IMR-90 (cell line): Measurements from ENCODE around the gene CCDC148. TPM values are rescaled to one million over a fixed set of nuclear protein-coding genes. Genes with fewer than 3 reads are reported as not detected.

Experiments used
- ATAC-seq: fragments of 200-7000 bp; cut with Tn5 transposase; 2 replicates; pipeline ENCODE4 v1.9.1; 2020; ENCODE audit warnings: low read depth, mild to moderate bottlenecking, moderate library complexity
- BruUV-seq: library from RNA; stranded (reverse); fragments of 400-500 nt; replicated peaks from 2 replicates; lab custom pipeline; 2021; lab: Mats Ljungman, UMichigan
- CTCF ChIA-PET: fragments of 300-600 bp; formaldehyde crosslinking; extraction: SDS; loops from one replicate; lab custom pipeline; 2021; ENCODE audit warnings: antibody characterized with exemption; lab: Yijun Ruan, JAX
- POLR2A ChIA-PET: fragments of 300-600 bp; sonication (Branson Sonifier 250); formaldehyde crosslinking; loops from one replicate; lab custom pipeline; 2022; ENCODE audit warnings: antibody characterized with exemption; ENCODE audit not compliant: unreplicated experiment; lab: Charles Lee
- DNase-seq: peaks from one replicate; pipeline ENCODE4 v3.0.0; 2013
- H2AFZ ChIP-seq: replicated peaks from 2 replicates; pipeline ENCODE3; 2013; ENCODE audit warnings: low read length, mild to moderate bottlenecking; ENCODE audit not compliant: poor library complexity
- H2AK5ac ChIP-seq: 2 replicates; pipeline ENCODE4 v1.6.1; 2013; ENCODE audit warnings: low read depth, low read length, inconsistent platforms
- H2AK9ac ChIP-seq: replicated peaks from 2 replicates; pipeline ENCODE3; 2013; ENCODE audit warnings: mild to moderate bottlenecking, low read depth, low read length, moderate library complexity; ENCODE audit not compliant: poor library complexity
- H2BK120ac ChIP-seq: 2 replicates; pipeline ENCODE4 v1.6.1; 2013; ENCODE audit warnings: low read depth, low read length, inconsistent platforms
- H2BK15ac ChIP-seq: 3 replicates; pipeline ENCODE4 v1.6.1; 2013; ENCODE audit warnings: low read depth, low read length, inconsistent platforms
- H2BK20ac ChIP-seq: 2 replicates; pipeline ENCODE4 v1.6.1; 2013; ENCODE audit warnings: low read depth, mild to moderate bottlenecking, inconsistent platforms, low read length, moderate library complexity
- H2BK5ac ChIP-seq: 2 replicates; pipeline ENCODE4 v1.6.1; 2013; ENCODE audit warnings: mild to moderate bottlenecking, low read depth, low read length, inconsistent platforms; ENCODE audit not compliant: poor library complexity, severe bottlenecking
- H3K14ac ChIP-seq: replicated peaks from 2 replicates; pipeline ENCODE4 v1.6.1; 2013; ENCODE audit warnings: low read depth, low read length, inconsistent platforms
- H3K18ac ChIP-seq: 2 replicates; pipeline ENCODE4 v1.6.1; 2013; ENCODE audit warnings: low read depth, low read length, control low read depth
- H3K23ac ChIP-seq: 2 replicates; pipeline ENCODE4 v1.6.1; 2013; ENCODE audit warnings: low read depth, low read length, inconsistent platforms
- H3K27ac ChIP-seq: 2 replicates; pipeline ENCODE4 v1.5.1; 2013; ENCODE audit warnings: mild to moderate bottlenecking, control low read depth, low read length; ENCODE audit not compliant: insufficient read depth
- H3K27me3 ChIP-seq: 2 replicates; pipeline ENCODE4 v1.6.1; 2013; ENCODE audit warnings: low read length; ENCODE audit not compliant: control insufficient read depth, insufficient read depth
- H3K36me3 ChIP-seq: 2 replicates; pipeline ENCODE4 v1.6.1; 2013; ENCODE audit warnings: low read length, mixed read lengths; ENCODE audit not compliant: control insufficient read depth, insufficient read depth
- H3K4ac ChIP-seq: 2 replicates; pipeline ENCODE4 v1.6.1; 2013; ENCODE audit warnings: low read depth, low read length, inconsistent platforms
- H3K4me1 ChIP-seq: 2 replicates; pipeline ENCODE4 v1.6.1; 2013; ENCODE audit warnings: low read length, mixed read lengths; ENCODE audit not compliant: control insufficient read depth, insufficient read depth
- H3K4me2 ChIP-seq: 2 replicates; pipeline ENCODE4 v1.6.1; 2013; ENCODE audit warnings: low read depth, mild to moderate bottlenecking, control low read depth, low read length, moderate library complexity
- H3K4me3 ChIP-seq: 2 replicates; pipeline ENCODE4 v1.5.1; 2013; ENCODE audit warnings: low read depth, mild to moderate bottlenecking, control low read depth, low read length, moderate library complexity; ENCODE audit not compliant: insufficient read depth
- H3K56ac ChIP-seq: 2 replicates; pipeline ENCODE4 v1.6.1; 2013; ENCODE audit warnings: low read length, inconsistent platforms; ENCODE audit not compliant: insufficient read depth; ENCODE audit errors: extremely low read depth
- H3K79me1 ChIP-seq, 2 experiments: 2 replicates each; pipeline ENCODE4 v1.6.1; 2013; ENCODE audit warnings: low read length in 2 of 2, inconsistent platforms in 1 of 2, low read depth in 1 of 2
- H3K9ac ChIP-seq: 2 replicates; pipeline ENCODE4 v1.6.1; 2013; ENCODE audit warnings: low read depth, low read length, control low read depth
- H3K9me1 ChIP-seq: 2 replicates; pipeline ENCODE4 v1.6.1; 2013; ENCODE audit warnings: low read length, inconsistent platforms; ENCODE audit not compliant: insufficient read depth
- H3K9me3 ChIP-seq: 2 replicates; pipeline ENCODE4 v1.6.1; 2013; ENCODE audit warnings: low read length; ENCODE audit not compliant: control insufficient read depth, insufficient read depth
- H4K20me1 ChIP-seq: 2 replicates; pipeline ENCODE4 v1.6.1; 2013; ENCODE audit warnings: low read length, inconsistent platforms; ENCODE audit not compliant: insufficient read depth
- H4K5ac ChIP-seq: 2 replicates; pipeline ENCODE4 v1.6.1; 2013; ENCODE audit warnings: mild to moderate bottlenecking, low read depth, low read length, control low read depth
- H4K8ac ChIP-seq, 2 experiments: 2 replicates each; pipeline ENCODE4 v1.6.1; 2013; ENCODE audit warnings: low read depth in 2 of 2, low read length in 2 of 2, control low read depth in 1 of 2, inconsistent platforms in 1 of 2
- H4K91ac ChIP-seq: 2 replicates; pipeline ENCODE4 v1.6.1; 2013; ENCODE audit warnings: low read depth, low read length, inconsistent platforms; ENCODE audit not compliant: insufficient read depth
- BHLHE40 ChIP-seq: fragments of 150-350 bp; IDR thresholded peaks from 2 replicates; pipeline ENCODE4 v1.6.1; 2016; ENCODE audit warnings: mild to moderate bottlenecking, low read depth, low read length
- CEBPB ChIP-seq: IDR thresholded peaks from 2 replicates; pipeline ENCODE4 v1.6.1; 2012; ENCODE audit warnings: low read depth, low read length, improper control_type of control experiment
- CHD1 ChIP-seq: IDR thresholded peaks from 2 replicates; pipeline ENCODE4 v1.6.1; 2012; ENCODE audit warnings: low read depth, low read length, improper control_type of control experiment
- ELK1 ChIP-seq: fragments of 150-350 bp; IDR thresholded peaks from 2 replicates; pipeline ENCODE4 v1.6.1; 2016; ENCODE audit warnings: low read depth, mild to moderate bottlenecking, low read length, moderate library complexity, borderline replicate concordance
- FOS ChIP-seq: fragments of 150-350 bp; IDR thresholded peaks from 2 replicates; pipeline ENCODE4 v1.6.1; 2016; ENCODE audit warnings: low read depth, low read length
- MXI1 ChIP-seq: IDR thresholded peaks from 2 replicates; pipeline ENCODE4 v1.6.1; 2012; ENCODE audit warnings: low read depth, mild to moderate bottlenecking, low read length, moderate library complexity, borderline replicate concordance
- RCOR1 ChIP-seq: IDR thresholded peaks from 2 replicates; pipeline ENCODE4 v1.6.1; 2012; ENCODE audit warnings: mild to moderate bottlenecking, low read length, improper control_type of control experiment; ENCODE audit not compliant: insufficient replicate concordance
- RFX5 ChIP-seq: IDR thresholded peaks from 2 replicates; pipeline ENCODE4 v1.8.0; 2012; ENCODE audit warnings: low read depth, mild to moderate bottlenecking, low read length, moderate library complexity
- SMC3 ChIP-seq: fragments of 150-350 bp; IDR thresholded peaks from 2 replicates; pipeline ENCODE4 v1.6.1; 2016; ENCODE audit warnings: low read depth, mild to moderate bottlenecking, antibody characterized with exemption, low read length, moderate library complexity
- USF2 ChIP-seq: fragments of 150-350 bp; IDR thresholded peaks from 2 replicates; pipeline ENCODE4 v1.6.1; 2017; ENCODE audit warnings: mild to moderate bottlenecking, antibody characterized with exemption, low read length, low read depth
- WGBS, 2 experiments: methylation state at CpG; one replicate each; pipeline versions ENCODE4 v1.1.5 to v1.1.7; 2013; ENCODE audit warnings: missing lambda C conversion rate in 2 of 2; ENCODE audit not compliant: insufficient read length in 1 of 2; ENCODE audit errors: extremely low coverage in 2 of 2; 5-methylcytosine and 5-hydroxymethylcytosine counted together
- dilution Hi-C: fragments of 300-500 bp; cut with HindIII; formaldehyde crosslinking; loops from one replicate; pipeline ENCODE4 v1.14.3; 2018; ENCODE audit warnings: low sequenced_read_pairs; ENCODE audit not compliant: unreplicated experiment
- in situ Hi-C: fragments of 300-500 bp; cut with MboI; formaldehyde crosslinking; loops from 3 replicates; pipeline ENCODE4 v1.14.3; 2019; ENCODE audit warnings: low sequenced_read_pairs, inconsistent platforms, mixed read lengths
- intact Hi-C: fragments of 100-400 bp; cut with micrococcal nuclease; formaldehyde crosslinking; loops from 2 replicates; pipeline ENCODE4 v1.10.0; 2022
- polyA plus RNA-seq, 3 experiments: library from polyadenylated mRNA; depleted of rRNA; stranded (reverse); fragments of >200 nt; gene quantifications; 2 replicates each; pipeline ENCODE4 v1.2.3, GENCODE V29; 2012; ENCODE audit warnings: low replicate concordance in 1 of 3
- total RNA-seq: library from RNA; depleted of rRNA; stranded (reverse); fragments of >200 nt; gene quantifications from 2 replicates; pipeline ENCODE4 v1.2.3, GENCODE V29; 2012

Gene CCDC148
- total and polyA plus RNA-seq, 2 of the 4 experiments (the other 2 are of a cell fraction), result 0.18 to 0.31 TPM

GRCh38 chr2:158144914-158145625 is 311.5 kb downstream of the CCDC148 start:
- no peaks in the 10 kb centered on the region for H3K9me1 ChIP-seq
- no peak overlapping the region for H3K18ac ChIP-seq
- no peak overlapping the region for H3K23ac ChIP-seq
- no peak overlapping the region for H2BK120ac ChIP-seq
- H3K4me3 ChIP-seq, result no peak overlapping the region
- no peak overlapping the region for H2AK5ac ChIP-seq
- intact Hi-C loops, result no loop called here
- H3K56ac ChIP-seq, result no peak overlapping the region
- H3K9ac ChIP-seq, result no peak overlapping the region
- no peaks in the 10 kb centered on the region for H4K20me1 ChIP-seq
- CTCF ChIA-PET, result no interaction called here
- no peak overlapping the region for H2AK9ac ChIP-seq
- H3K4me1 ChIP-seq, result no peaks in the 10 kb centered on the region
- no peak overlapping the region for H2BK15ac ChIP-seq
- H3K79me1 ChIP-seq, result no peaks in the 10 kb centered on the region
- H3K27me3 ChIP-seq, result no peaks in the 10 kb centered on the region
- ATAC-seq, result no peak
- no peak for DNase-seq
- no peak overlapping the region for H3K14ac ChIP-seq
- H3K4me2 ChIP-seq, result no peak overlapping the region
- WGBS, 2 experiments, result no CpG with 5 or more reads among the region's 13 CpGs
- H3K4ac ChIP-seq, result no peak overlapping the region
- no peak overlapping the region for H4K8ac ChIP-seq
- POLR2A ChIA-PET, result no interaction called here
- dilution Hi-C loops, result no loop called here
- TF ChIP-seq ELK1 (no peak), USF2 (no peak), BHLHE40 (no peak), MXI1 (no peak), RFX5 (no peak), CHD1 (no peak), SMC3 (no peak), RCOR1 (no peak), FOS (no peak), CEBPB (no peak)
- no peak overlapping the region for H3K27ac ChIP-seq
- H4K5ac ChIP-seq, result no peak overlapping the region
- H3K36me3 ChIP-seq, result no peaks in the 10 kb centered on the region
- H2BK5ac ChIP-seq, result no peak overlapping the region
- no peaks in the 10 kb centered on the region for H3K9me3 ChIP-seq
- H4K91ac ChIP-seq, result no peak overlapping the region
- no peak overlapping the region for H2AFZ ChIP-seq
- BruUV-seq, result no TSS peak
- H2BK20ac ChIP-seq, result no peak overlapping the region
- in situ Hi-C loops, result no loop called here
